ENCODE data around the gene RAET1L. TPM values are rescaled to one million over a fixed set of nuclear protein-coding genes. Genes with fewer than 3 reads are reported as not detected.

The RAET1L gene
- total and polyA plus RNA-seq, 2 donors (not counting 1 experiment from before 2014, with no cell fraction given), result not detected

DNA sequence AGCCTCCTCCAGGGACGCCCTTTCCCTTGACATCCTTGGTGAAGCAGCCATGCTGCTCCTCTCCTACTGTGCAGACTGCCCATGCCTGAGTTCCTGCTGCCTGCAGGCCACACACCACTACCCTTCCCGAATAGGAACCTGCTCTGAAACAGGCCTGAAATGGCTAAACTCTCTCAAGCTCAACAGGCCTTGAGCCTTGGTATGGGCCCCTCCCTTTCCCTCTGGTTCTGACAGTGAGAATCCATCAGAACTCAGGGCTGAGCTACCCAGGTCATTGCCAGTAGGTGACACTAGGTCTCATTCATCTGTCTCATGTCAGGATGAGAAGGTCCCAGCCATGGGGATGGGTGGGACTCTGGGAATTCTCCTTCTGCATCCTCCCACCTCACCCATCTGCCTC, 25.7 kb downstream of the RAET1L start:
- Mint-ChIP-seq H3K4me3 (no peak overlapping the region), H3K27me3 (peaks cover 24% of the 10 kb centered on the region), H3K9me3 (ENCODE audit: insufficient read depth) (peaks cover 3% of the 10 kb centered on the region), H3K4me1 (peaks cover 18% of the 10 kb centered on the region), H3K27ac (no peak overlapping the region)
- peaks cover 8 to 14% of the 10 kb centered on the region in 2 donors for H3K4me1 ChIP-seq (ENCODE audit: control insufficient read depth in 2 of 2, insufficient read depth in 2 of 2, low read length in 2 of 2)
- H3K4me2 ChIP-seq (replicated peaks; ENCODE audit: low read depth, low read length, poor library complexity, severe bottlenecking), result no peak overlapping the region
- H3K27ac ChIP-seq (ENCODE audit: low read length in 2 of 2), result no peak overlapping the region
- H2AFZ ChIP-seq (ENCODE audit: insufficient read depth, low read depth, low read length, poor library complexity, severe bottlenecking), result no peak overlapping the region
- no peak overlapping the region for H3K9ac ChIP-seq (ENCODE audit: low read length)
- no peaks in the 10 kb centered on the region for H4K20me1 ChIP-seq (ENCODE audit: control insufficient read depth, insufficient read depth, low read length, poor library complexity, severe bottlenecking)
- peaks cover 0 to 20% (median 7%) of the 10 kb centered on the region in 4 experiments for H3K27me3 ChIP-seq (replicated peaks in 1 of 4; ENCODE audit: control extremely low read depth in 1 of 4, control insufficient read depth in 3 of 4, insufficient read depth in 4 of 4, low read length in 3 of 4)
- H3K79me2 ChIP-seq (ENCODE audit: control insufficient read depth, insufficient read depth, low read length), result no peaks in the 10 kb centered on the region
- ATAC-seq (ENCODE audit: low read depth), result no peak
- no peaks in the 10 kb centered on the region for H3K36me3 ChIP-seq (replicated peaks in 1 of 2; ENCODE audit: control extremely low read depth in 1 of 2, control insufficient read depth in 1 of 2, extremely low read depth in 1 of 2, insufficient read depth in 2 of 2, low read length in 1 of 2)
- WGBS (ENCODE audit: insufficient coverage), result 96% methylated on average over 2 of the region's 2 CpGs
- intact Hi-C loops (cut with micrococcal nuclease), result loop anchor here (10.0 kb wide), 2 partner anchors 435 to 1395 kb away; partner anchors contain the start of genes GINM1 and ZBTB2
- DNase-seq, result no peak
- peaks cover 0 to 11% (median 3%) of the 10 kb centered on the region in 3 donors for H3K9me3 ChIP-seq (ENCODE audit: control extremely low read depth in 1 of 3, control insufficient read depth in 2 of 3, insufficient read depth in 1 of 3, low read length in 2 of 3)
- no peak overlapping the region for H3K4me3 ChIP-seq (ENCODE audit: control extremely low read depth in 1 of 5, extremely low read depth in 1 of 5, insufficient read depth in 1 of 5, low read depth in 2 of 5, low read length in 4 of 5)
- TF ChIP-seq EZH2 (IDR thresholded peaks at IDR 0.05; ENCODE audit: borderline replicate concordance, insufficient read depth, low read depth, low read length, poor library complexity, severe bottlenecking), result no peak
- TF ChIP-seq, protein P1, sequence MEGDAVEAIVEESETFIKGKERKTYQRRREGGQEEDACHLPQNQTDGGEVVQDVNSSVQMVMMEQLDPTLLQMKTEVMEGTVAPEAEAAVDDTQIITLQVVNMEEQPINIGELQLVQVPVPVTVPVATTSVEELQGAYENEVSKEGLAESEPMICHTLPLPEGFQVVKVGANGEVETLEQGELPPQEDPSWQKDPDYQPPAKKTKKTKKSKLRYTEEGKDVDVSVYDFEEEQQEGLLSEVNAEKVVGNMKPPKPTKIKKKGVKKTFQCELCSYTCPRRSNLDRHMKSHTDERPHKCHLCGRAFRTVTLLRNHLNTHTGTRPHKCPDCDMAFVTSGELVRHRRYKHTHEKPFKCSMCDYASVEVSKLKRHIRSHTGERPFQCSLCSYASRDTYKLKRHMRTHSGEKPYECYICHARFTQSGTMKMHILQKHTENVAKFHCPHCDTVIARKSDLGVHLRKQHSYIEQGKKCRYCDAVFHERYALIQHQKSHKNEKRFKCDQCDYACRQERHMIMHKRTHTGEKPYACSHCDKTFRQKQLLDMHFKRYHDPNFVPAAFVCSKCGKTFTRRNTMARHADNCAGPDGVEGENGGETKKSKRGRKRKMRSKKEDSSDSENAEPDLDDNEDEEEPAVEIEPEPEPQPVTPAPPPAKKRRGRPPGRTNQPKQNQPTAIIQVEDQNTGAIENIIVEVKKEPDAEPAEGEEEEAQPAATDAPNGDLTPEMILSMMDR (IDR thresholded peaks at IDR 0.05), result no peak
- ChIA-PET CTCF (no interaction called here), POLR2A (interaction anchor here (0.6 kb wide), 1 partner anchor 37 kb away, joined by 11 read pairs; no protein-coding TSS in a partner anchor)

DNA sequence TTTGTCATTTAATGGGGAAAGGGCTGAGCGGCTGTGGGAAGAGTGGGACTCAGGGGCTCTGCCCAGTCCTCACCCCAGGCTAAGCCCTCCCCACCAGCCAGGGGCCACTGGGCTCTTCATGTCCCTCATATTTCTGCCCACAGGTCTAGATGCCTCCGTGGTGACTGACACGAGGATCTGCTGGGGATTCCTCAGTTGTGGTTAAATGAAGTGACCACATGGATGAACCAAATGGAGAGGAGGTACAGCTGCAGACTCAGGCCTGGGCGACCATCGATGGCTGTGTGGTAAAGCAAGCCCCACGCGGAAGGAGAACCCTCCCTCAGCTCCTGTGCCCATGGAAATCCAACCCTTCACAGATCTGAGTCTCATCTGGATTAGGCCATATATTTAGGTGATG, 29.4 kb downstream of the RAET1L start:
- peaks cover 0 to 6% (median 0%) of the 10 kb centered on the region in 3 donors for H3K9me3 ChIP-seq (ENCODE audit: control extremely low read depth in 1 of 3, control insufficient read depth in 2 of 3, insufficient read depth in 1 of 3, low read length in 2 of 3)
- H3K4me2 ChIP-seq (replicated peaks; ENCODE audit: low read depth, low read length, poor library complexity, severe bottlenecking), result no peak overlapping the region
- Mint-ChIP-seq H3K4me1 (peaks cover 12% of the 10 kb centered on the region), H3K27me3 (peaks cover 48% of the 10 kb centered on the region), H3K27ac (no peak overlapping the region), H3K9me3 (ENCODE audit: insufficient read depth) (no peaks in the 10 kb centered on the region), H3K4me3 (no peak overlapping the region)
- no peak for ATAC-seq (ENCODE audit: low read depth)
- 69% methylated on average over 2 of the region's 7 CpGs for WGBS (ENCODE audit: insufficient coverage)
- ChIA-PET POLR2A (no interaction called here), CTCF (no interaction called here)
- TF ChIP-seq, protein P1 (IDR thresholded peaks at IDR 0.05), result no peak
- no peak for TF ChIP-seq EZH2 (IDR thresholded peaks at IDR 0.05; ENCODE audit: borderline replicate concordance, insufficient read depth, low read depth, low read length, poor library complexity, severe bottlenecking)
- H3K4me1 ChIP-seq (ENCODE audit: control insufficient read depth in 2 of 2, insufficient read depth in 2 of 2, low read length in 2 of 2), result peaks cover 9 to 14% of the 10 kb centered on the region in 2 donors
- H2AFZ ChIP-seq (ENCODE audit: insufficient read depth, low read depth, low read length, poor library complexity, severe bottlenecking), result no peak overlapping the region
- intact Hi-C loops (cut with micrococcal nuclease), result no loop called here
- H3K4me3 ChIP-seq (ENCODE audit: control extremely low read depth in 1 of 5, extremely low read depth in 1 of 5, insufficient read depth in 1 of 5, low read depth in 2 of 5, low read length in 4 of 5), result no peak overlapping the region
- H3K79me2 ChIP-seq (ENCODE audit: control insufficient read depth, insufficient read depth, low read length), result no peaks in the 10 kb centered on the region
- H3K9ac ChIP-seq (ENCODE audit: low read length), result no peak overlapping the region
- H3K36me3 ChIP-seq (replicated peaks in 1 of 2; ENCODE audit: control extremely low read depth in 1 of 2, control insufficient read depth in 1 of 2, extremely low read depth in 1 of 2, insufficient read depth in 2 of 2, low read length in 1 of 2), result no peaks in the 10 kb centered on the region
- peaks cover 5% of the 10 kb centered on the region for H4K20me1 ChIP-seq (ENCODE audit: control insufficient read depth, insufficient read depth, low read length, poor library complexity, severe bottlenecking)
- H3K27me3 ChIP-seq (replicated peaks in 1 of 4; ENCODE audit: control extremely low read depth in 1 of 4, control insufficient read depth in 3 of 4, insufficient read depth in 4 of 4, low read length in 3 of 4), result peaks cover 0 to 44% (median 21%) of the 10 kb centered on the region in 4 experiments
- H3K27ac ChIP-seq (ENCODE audit: low read length in 2 of 2), result no peak overlapping the region
- DNase-seq, result no peak

All from B cell (primary cell).